HepG2 (cell line): ENCODE results near the gene NPY4R. TPM values are rescaled to one million over a fixed set of nuclear protein-coding genes. Genes with fewer than 3 reads are reported as not detected.

Source experiments
- CENPBD1 ChIP-seq: sonication (generic); formaldehyde crosslinking; IDR thresholded peaks from 2 replicates; pipeline ENCODE4 v1.8.0; 2022; ENCODE audit warnings: missing genetic modification reagents, low read depth, mild to moderate bottlenecking, borderline replicate concordance
- GLI4 ChIP-seq: sonication (generic); formaldehyde crosslinking; IDR thresholded peaks from 2 replicates; pipeline ENCODE4 v1.5.1; 2020; ENCODE audit warnings: missing genetic modification reagents, mild to moderate bottlenecking, moderate library complexity, borderline replicate concordance
- MED13 ChIP-seq: sonication (generic); formaldehyde crosslinking; IDR thresholded peaks from 2 replicates; pipeline ENCODE4 v1.5.0; 2020; ENCODE audit warnings: missing genetic modification reagents
- ZNF24 ChIP-seq: fragments of 450-650 bp; IDR thresholded peaks from 2 replicates; pipeline ENCODE4 v1.6.1; 2017; ENCODE audit warnings: antibody characterized with exemption, mild to moderate bottlenecking
- ZNF333 ChIP-seq: sonication (generic); formaldehyde crosslinking; IDR thresholded peaks from 2 replicates; pipeline ENCODE4 v1.4.0; 2020; ENCODE audit warnings: mild to moderate bottlenecking, missing genetic modification reagents, borderline replicate concordance
- ZNF367 ChIP-seq: sonication (generic); formaldehyde crosslinking; IDR thresholded peaks from 2 replicates; pipeline ENCODE4 v1.4.0; 2020; ENCODE audit warnings: missing genetic modification reagents, borderline replicate concordance
- ZNF616 ChIP-seq: sonication (generic); formaldehyde crosslinking; IDR thresholded peaks from 2 replicates; pipeline ENCODE4 v1.5.0; 2020; ENCODE audit warnings: low read depth, mild to moderate bottlenecking, missing genetic modification reagents
- ZNF83 ChIP-seq: sonication (generic); formaldehyde crosslinking; IDR thresholded peaks from 2 replicates; pipeline ENCODE4 v1.4.0; 2020; ENCODE audit warnings: missing genetic modification reagents, mild to moderate bottlenecking, borderline replicate concordance
- polyA plus RNA-seq, 8 experiments: library from polyadenylated mRNA; depleted of rRNA in 3 of 8; stranded (reverse) in 7 of 8; unstranded in 1 of 8; fragments of >200 nt; fragmentation: Illumina TruSeq in 4 of 8; extraction: Trizol in 4 of 8; gene quantifications; 2 replicates each; pipeline versions ENCODE4 v1.2.1 to v1.2.3, GENCODE V29; 2011 to 2016; ENCODE audit warnings: low read depth in 4 of 8, missing spikeins in 1 of 8, mixed read lengths in 1 of 8; ENCODE audit not compliant: insufficient read depth in 1 of 8
- total RNA-seq, 5 experiments: library from RNA; depleted of rRNA; stranded (reverse); fragments of >200 nt; fragmentation: Illumina TruSeq; extraction: Trizol; gene quantifications; 2 replicates each; pipeline ENCODE4 v1.2.3, GENCODE V29; 2016; ENCODE audit warnings: low read depth in 1 of 5
- TF ChIP-seq, protein P1 (sequence below), 2 experiments: sonication (generic) in 1 of 2; formaldehyde crosslinking in 1 of 2; IDR thresholded peaks; 2 replicates each; pipeline versions ENCODE4 v1.5.1 to v1.6.1; 2011 to 2020; ENCODE audit warnings: borderline replicate concordance in 1 of 2, low read depth in 1 of 2, low read length in 1 of 2, mild to moderate bottlenecking in 1 of 2, missing genetic modification reagents in 1 of 2, moderate library complexity in 1 of 2
- TF ChIP-seq, protein P2 (sequence below): sonication (generic); formaldehyde crosslinking; IDR thresholded peaks from 2 replicates; pipeline ENCODE4 v1.4.0; 2020; ENCODE audit warnings: missing genetic modification reagents

Gene NPY4R
- total and polyA plus RNA-seq, 2 of the 13 experiments (the other 11 are each of a cell fraction or from before 2014, with no cell fraction given), result not detected

GRCh38 chr10:46515366-46515765 is 49.6 kb upstream of the NPY4R start (continued):
- TF ChIP-seq, protein P1, sequence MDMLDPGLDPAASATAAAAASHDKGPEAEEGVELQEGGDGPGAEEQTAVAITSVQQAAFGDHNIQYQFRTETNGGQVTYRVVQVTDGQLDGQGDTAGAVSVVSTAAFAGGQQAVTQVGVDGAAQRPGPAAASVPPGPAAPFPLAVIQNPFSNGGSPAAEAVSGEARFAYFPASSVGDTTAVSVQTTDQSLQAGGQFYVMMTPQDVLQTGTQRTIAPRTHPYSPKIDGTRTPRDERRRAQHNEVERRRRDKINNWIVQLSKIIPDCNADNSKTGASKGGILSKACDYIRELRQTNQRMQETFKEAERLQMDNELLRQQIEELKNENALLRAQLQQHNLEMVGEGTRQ (IDR thresholded peaks at IDR 0.05; ENCODE audit: low read depth, low read length), result no peak
- TF ChIP-seq, protein P1 (CRISPR knock-in tag; IDR thresholded peaks at IDR 0.05; ENCODE audit: borderline replicate concordance), result no peak
- TF ChIP-seq ZNF24 (no peak), MED13 (no peak), ZNF333 (CRISPR knock-in tag) (no peak), ZNF616 (no peak), CENPBD1 (CRISPR knock-in tag) (no peak), GLI4 (CRISPR knock-in tag) (no peak), ZNF83 (CRISPR knock-in tag) (no peak), ZNF367 (no peak)
- TF ChIP-seq, protein P2, sequence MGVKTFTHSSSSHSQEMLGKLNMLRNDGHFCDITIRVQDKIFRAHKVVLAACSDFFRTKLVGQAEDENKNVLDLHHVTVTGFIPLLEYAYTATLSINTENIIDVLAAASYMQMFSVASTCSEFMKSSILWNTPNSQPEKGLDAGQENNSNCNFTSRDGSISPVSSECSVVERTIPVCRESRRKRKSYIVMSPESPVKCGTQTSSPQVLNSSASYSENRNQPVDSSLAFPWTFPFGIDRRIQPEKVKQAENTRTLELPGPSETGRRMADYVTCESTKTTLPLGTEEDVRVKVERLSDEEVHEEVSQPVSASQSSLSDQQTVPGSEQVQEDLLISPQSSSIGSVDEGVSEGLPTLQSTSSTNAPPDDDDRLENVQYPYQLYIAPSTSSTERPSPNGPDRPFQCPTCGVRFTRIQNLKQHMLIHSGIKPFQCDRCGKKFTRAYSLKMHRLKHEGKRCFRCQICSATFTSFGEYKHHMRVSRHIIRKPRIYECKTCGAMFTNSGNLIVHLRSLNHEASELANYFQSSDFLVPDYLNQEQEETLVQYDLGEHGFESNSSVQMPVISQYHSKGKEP (CRISPR knock-in tag), result no peak
